Neural cell (in vitro differentiated cells): ENCODE measurements around the gene MGAT4D.

Experiments used
- EP300 ChIP-seq: fragments of 450-650 bp; conservative IDR thresholded peaks from 2 replicates; pipeline ENCODE4 v1.6.1; 2014; ENCODE audit warnings: antibody characterized with exemption, mild to moderate bottlenecking, moderate library complexity; ENCODE audit not compliant: poor library complexity, severe bottlenecking
- EZH2 ChIP-seq: fragments of 200-600, 300-800 bp; shearing (Covaris generic), sonication (generic); IDR thresholded peaks from 2 replicates; pipeline ENCODE4 v1.6.1; 2014; ENCODE audit warnings: antibody characterized with exemption, low read length, borderline replicate concordance, mild to moderate bottlenecking; ENCODE audit not compliant: insufficient read depth, poor library complexity, severe bottlenecking
- POLR2AphosphoS5 ChIP-seq: IDR thresholded peaks from 2 replicates; pipeline ENCODE4 v1.6.1; 2012
- TAF1 ChIP-seq: IDR thresholded peaks from 2 replicates; pipeline ENCODE4 v1.6.1; 2012; ENCODE audit warnings: low read depth
- TF ChIP-seq, protein P1 (sequence below): fragments of 450-650 bp; IDR thresholded peaks from 2 replicates; pipeline ENCODE4 v1.5.1; 2014; ENCODE audit warnings: antibody characterized with exemption, mild to moderate bottlenecking, moderate library complexity; ENCODE audit not compliant: poor library complexity, severe bottlenecking

- TF ChIP-seq, protein P1, sequence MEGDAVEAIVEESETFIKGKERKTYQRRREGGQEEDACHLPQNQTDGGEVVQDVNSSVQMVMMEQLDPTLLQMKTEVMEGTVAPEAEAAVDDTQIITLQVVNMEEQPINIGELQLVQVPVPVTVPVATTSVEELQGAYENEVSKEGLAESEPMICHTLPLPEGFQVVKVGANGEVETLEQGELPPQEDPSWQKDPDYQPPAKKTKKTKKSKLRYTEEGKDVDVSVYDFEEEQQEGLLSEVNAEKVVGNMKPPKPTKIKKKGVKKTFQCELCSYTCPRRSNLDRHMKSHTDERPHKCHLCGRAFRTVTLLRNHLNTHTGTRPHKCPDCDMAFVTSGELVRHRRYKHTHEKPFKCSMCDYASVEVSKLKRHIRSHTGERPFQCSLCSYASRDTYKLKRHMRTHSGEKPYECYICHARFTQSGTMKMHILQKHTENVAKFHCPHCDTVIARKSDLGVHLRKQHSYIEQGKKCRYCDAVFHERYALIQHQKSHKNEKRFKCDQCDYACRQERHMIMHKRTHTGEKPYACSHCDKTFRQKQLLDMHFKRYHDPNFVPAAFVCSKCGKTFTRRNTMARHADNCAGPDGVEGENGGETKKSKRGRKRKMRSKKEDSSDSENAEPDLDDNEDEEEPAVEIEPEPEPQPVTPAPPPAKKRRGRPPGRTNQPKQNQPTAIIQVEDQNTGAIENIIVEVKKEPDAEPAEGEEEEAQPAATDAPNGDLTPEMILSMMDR = no peak
- TF ChIP-seq EZH2 (no peak), TAF1 (no peak), EP300 (no peak), POLR2AphosphoS5 (no peak)
Measured at GRCh38 chr4:140472156-140472555, 25.9 kb downstream of the MGAT4D start.
